RWPE2 (cell line): ENCODE results near the gene MPI.
A peak's percentile ranks its signal among the peaks of the same experiment; 100 is the strongest.

ENCODE experiments used
- ATAC-seq: fragments of 200-7000 bp; cut with Tn5 transposase; 3 replicates; pipeline ENCODE4 v1.9.1; 2021; ENCODE audit warnings: low read depth
- DNase-seq: peaks from one replicate; pipeline ENCODE4 v3.0.0-alpha.2; 2020; ENCODE audit warnings: low spot score
- H3K27ac ChIP-seq: fragments of 450-650 bp; 2 replicates; pipeline ENCODE4 v1.5.1; 2017; ENCODE audit warnings: mild to moderate bottlenecking; ENCODE audit not compliant: poor library complexity, severe bottlenecking
- H3K27me3 ChIP-seq: fragments of 250-450 bp; sonication (Bioruptor Pico); 2 replicates; pipeline ENCODE4 v1.5.1; 2021; ENCODE audit warnings: mild to moderate bottlenecking, moderate library complexity; ENCODE audit not compliant: insufficient read depth, poor library complexity, severe bottlenecking
- H3K36me3 ChIP-seq: fragments of 250-450 bp; sonication (Bioruptor Pico); 2 replicates; pipeline ENCODE4 v1.5.1; 2020; ENCODE audit warnings: low read depth, mild to moderate bottlenecking, moderate library complexity
- H3K4me1 ChIP-seq: fragments of 250-450 bp; sonication (Bioruptor Pico); 2 replicates; pipeline ENCODE4 v1.5.1; 2021; ENCODE audit warnings: mild to moderate bottlenecking, moderate library complexity; ENCODE audit not compliant: insufficient read depth, poor library complexity, severe bottlenecking
- H3K4me3 ChIP-seq: fragments of 250-450 bp; sonication (Bioruptor Pico); 2 replicates; pipeline ENCODE4 v1.5.1; 2021; ENCODE audit warnings: mild to moderate bottlenecking, moderate library complexity; ENCODE audit not compliant: severe bottlenecking
- H3K9me3 ChIP-seq: fragments of 250-450 bp; sonication (Bioruptor Pico); 2 replicates; pipeline ENCODE4 v1.5.1; 2021; ENCODE audit warnings: mild to moderate bottlenecking, moderate library complexity; ENCODE audit not compliant: severe bottlenecking
- CTCF ChIP-seq: fragments of 450-650 bp; IDR thresholded peaks from one replicate; pipeline ENCODE4 v1.5.1; 2017; ENCODE audit warnings: mild to moderate bottlenecking, moderate library complexity; ENCODE audit not compliant: poor library complexity, severe bottlenecking

MPI gene

GRCh38 chr15:74889883-74890664 is at the start of gene MPI:
Gene MPI (plus strand): TSS chr15:74890042. CDS start chr15:74890074, 32 bp downstream.
- TF ChIP-seq CTCF, result no peak
- H3K9me3 ChIP-seq, result no peaks in the 10 kb centered on the region
- H3K4me3 ChIP-seq, result peak within 1 kb of the TSS; percentile 87
- peak within 1 kb of the TSS; percentile 37 for H3K27ac ChIP-seq
- DNase-seq, result peak; percentile 94
- H3K27me3 ChIP-seq, result no peaks in the 10 kb centered on the region
- ATAC-seq, result peak; percentile 97
- H3K4me1 ChIP-seq, result peaks cover 9% of the 10 kb centered on the region
- peaks cover 30% of the 10 kb centered on the region for H3K36me3 ChIP-seq

DNA sequence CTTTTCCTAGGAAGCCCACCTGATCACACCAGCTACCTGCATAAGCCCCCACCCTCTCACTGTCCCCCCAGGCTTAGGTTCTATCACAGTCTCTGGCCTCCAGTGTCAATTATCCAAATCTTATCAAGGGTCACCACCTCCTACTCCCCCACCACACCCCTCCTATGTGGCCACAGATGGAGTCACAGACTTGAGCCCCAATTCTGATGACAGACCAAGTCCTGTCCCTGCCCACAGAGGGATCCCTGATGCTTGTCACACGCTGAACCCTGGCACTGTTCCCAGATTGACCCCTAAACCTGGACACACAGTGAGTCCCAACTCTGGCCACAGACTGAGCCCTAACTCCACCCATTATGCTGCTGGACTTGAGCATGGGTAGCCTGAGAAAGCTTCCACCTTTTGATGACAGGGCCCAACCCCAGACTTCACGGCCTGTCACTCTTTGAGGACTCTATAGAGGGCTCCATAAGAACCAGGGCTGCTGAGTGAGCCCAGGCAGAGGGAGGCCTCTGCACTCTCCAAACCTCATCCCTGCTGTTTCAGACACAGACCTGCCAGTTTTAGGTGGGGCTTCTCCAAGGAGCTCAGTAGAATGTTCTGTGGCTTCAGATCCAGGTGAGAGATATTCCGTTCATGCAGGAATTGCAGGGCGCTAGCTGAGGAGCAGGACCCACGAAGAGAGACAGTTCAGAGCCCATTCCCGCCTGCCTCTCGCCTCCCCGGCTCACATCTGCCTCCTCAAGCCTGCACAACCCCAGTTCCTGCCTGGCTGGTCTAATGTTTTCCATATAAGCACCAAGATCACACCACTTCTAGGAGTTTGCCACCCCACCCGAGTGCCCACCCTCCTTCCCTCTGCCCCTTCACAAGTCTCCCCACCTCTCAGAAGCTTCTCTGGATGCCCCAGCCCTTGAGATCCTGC is 48.7 kb upstream of the MPI start:
- Histone ChIP-seq H3K4me3 (no peak overlapping the region), H3K9me3 (no peaks in the 10 kb centered on the region), H3K27ac (no peak overlapping the region), H3K27me3 (no peaks in the 10 kb centered on the region), H3K4me1 (peaks cover 4% of the 10 kb centered on the region), H3K36me3 (peaks cover 3% of the 10 kb centered on the region; the same call in 1 of the 2 replicates)
- TF ChIP-seq CTCF, result no peak
- ATAC-seq, result no peak
- peak; percentile 65 for DNase-seq

GRCh38 chr15:74841891-74842373 is 47.9 kb upstream of the MPI start:
- no peak for TF ChIP-seq CTCF
- no peaks in the 10 kb centered on the region for H3K9me3 ChIP-seq
- no peaks in the 10 kb centered on the region for H3K27me3 ChIP-seq
- peaks cover 4% of the 10 kb centered on the region for H3K4me1 ChIP-seq
- no peak overlapping the region for H3K27ac ChIP-seq
- peaks cover 3% of the 10 kb centered on the region; the same call in 1 of the 2 replicates for H3K36me3 ChIP-seq
- ATAC-seq (no peak), DNase-seq (peak; percentile 67)
- H3K4me3 ChIP-seq, result peak overlapping the region; percentile 89

DNA sequence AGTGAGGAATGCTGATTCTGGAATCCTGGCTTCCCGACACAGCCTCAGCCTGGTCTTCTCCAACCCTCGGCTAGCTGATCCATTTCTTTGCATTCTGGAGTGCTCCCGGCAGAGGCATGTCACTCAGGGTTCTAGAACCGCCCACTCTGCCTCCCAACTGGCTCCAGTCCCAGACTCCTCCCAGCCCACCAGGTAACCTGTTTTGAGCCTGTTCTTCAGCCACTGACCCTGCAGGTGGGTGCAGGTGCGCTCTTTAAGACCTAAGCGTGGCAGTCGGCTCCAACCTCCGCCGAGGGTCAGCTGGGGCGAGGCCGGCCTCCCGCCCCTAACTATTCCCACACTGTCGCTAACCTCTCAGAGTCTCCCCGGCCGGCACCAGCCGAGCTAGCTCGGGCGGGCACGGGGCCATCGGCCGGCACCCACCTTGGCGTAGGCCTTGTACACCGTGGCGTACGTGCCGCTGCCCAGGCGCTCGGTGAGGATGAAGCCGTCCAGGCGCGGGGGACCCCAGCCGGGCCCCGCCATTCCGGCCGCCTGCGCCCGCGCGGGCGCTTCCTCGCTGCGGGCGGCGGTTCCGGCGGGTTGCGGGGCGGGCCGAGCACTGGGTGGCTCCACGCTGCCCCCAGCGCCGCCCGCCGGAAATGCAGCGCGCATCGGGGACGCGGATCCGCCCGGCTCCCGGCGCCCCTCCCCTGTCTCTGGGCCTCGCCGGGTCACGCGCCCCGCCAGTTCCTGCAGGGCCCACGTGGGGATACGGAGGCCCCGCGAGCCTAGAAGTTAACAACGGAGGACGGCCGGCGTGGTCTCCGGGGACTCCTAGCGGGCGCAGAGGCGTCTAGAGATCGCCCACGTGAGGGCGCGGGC is 47.0 kb upstream of the MPI start, which contains the start of gene ULK3:
TSS of gene ULK3 (minus strand) at position 576 of the 864 bp plus-strand sequence. CDS start at position 525, 51 bp downstream.
- TF ChIP-seq CTCF, result peak; percentile 99
- Histone ChIP-seq H3K4me3 (peak within 1 kb of the TSS; percentile 89), H3K4me1 (peaks cover 4% of the 10 kb centered on the region), H3K9me3 (no peaks in the 10 kb centered on the region), H3K27ac (peak within 1 kb of the TSS; percentile 43), H3K27me3 (no peaks in the 10 kb centered on the region), H3K36me3 (peaks cover 3% of the 10 kb centered on the region; the same call in 1 of the 2 replicates)
- ATAC-seq, result peak; percentile 85
- peak; percentile 93 for DNase-seq
